ENCODE results near the gene ARMCX5. TPM values are rescaled to one million over a fixed set of nuclear protein-coding genes. Genes with fewer than 3 reads are reported as not detected.
A peak's percentile ranks its signal among the peaks of the same experiment; 100 is the strongest.

ARMCX5 gene
- total and polyA plus RNA-seq, 2 donors (not counting 1 experiment from before 2014, with no cell fraction given), result 13.9 to 22.8 TPM

DNA sequence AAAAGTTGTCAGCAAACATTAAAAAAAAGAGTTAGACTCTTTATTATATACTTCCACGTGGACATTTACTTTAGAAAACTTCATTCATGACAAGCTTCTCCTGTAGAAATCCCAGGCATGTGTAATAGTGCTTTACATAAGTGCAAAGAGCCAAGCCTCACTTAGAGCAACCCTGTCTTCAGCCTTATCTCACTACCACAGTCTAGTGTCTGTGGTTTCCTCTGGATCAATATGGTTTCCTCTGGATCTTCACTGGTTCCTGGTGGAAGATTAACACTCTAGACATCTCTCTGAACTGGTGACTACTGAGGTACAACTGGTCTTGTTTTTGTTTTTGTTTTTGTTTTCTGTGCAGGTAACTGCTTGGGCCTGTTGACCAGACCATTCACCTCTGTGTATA lies 18.4 kb upstream of the ARMCX5 start:
- Histone ChIP-seq H4K20me1 (ENCODE audit: control insufficient read depth, extremely low read depth, insufficient read depth, low read length) (no peaks in the 10 kb centered on the region), H3K9me3 (ENCODE audit: control insufficient read depth, insufficient read depth, low read depth, low read length) (no peaks in the 10 kb centered on the region), H3K9ac (ENCODE audit: insufficient read depth, low read length) (no peak overlapping the region)

GRCh38 chrX:102593367-102593766 lies 5.9 kb upstream of the ARMCX5 start:
- no peaks in the 10 kb centered on the region for H3K9me3 ChIP-seq (ENCODE audit: control insufficient read depth, insufficient read depth, low read depth, low read length)
- no peaks in the 10 kb centered on the region for H3K27me3 ChIP-seq (ENCODE audit: control insufficient read depth, insufficient read depth, low read length)
- H3K79me2 ChIP-seq (ENCODE audit: control insufficient read depth, insufficient read depth, low read length), result no peaks in the 10 kb centered on the region
- no peak for TF ChIP-seq EZH2 (IDR thresholded peaks at IDR 0.05; ENCODE audit: low read length, missing control alignments)
- TF ChIP-seq, protein P1, sequence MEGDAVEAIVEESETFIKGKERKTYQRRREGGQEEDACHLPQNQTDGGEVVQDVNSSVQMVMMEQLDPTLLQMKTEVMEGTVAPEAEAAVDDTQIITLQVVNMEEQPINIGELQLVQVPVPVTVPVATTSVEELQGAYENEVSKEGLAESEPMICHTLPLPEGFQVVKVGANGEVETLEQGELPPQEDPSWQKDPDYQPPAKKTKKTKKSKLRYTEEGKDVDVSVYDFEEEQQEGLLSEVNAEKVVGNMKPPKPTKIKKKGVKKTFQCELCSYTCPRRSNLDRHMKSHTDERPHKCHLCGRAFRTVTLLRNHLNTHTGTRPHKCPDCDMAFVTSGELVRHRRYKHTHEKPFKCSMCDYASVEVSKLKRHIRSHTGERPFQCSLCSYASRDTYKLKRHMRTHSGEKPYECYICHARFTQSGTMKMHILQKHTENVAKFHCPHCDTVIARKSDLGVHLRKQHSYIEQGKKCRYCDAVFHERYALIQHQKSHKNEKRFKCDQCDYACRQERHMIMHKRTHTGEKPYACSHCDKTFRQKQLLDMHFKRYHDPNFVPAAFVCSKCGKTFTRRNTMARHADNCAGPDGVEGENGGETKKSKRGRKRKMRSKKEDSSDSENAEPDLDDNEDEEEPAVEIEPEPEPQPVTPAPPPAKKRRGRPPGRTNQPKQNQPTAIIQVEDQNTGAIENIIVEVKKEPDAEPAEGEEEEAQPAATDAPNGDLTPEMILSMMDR (conservative IDR thresholded peaks at IDR 0.05 in 1 of 2, IDR thresholded peaks at IDR 0.05 in 1 of 2; ENCODE audit: low read depth in 1 of 2, low read length in 2 of 2), result no peak
- no peaks in the 10 kb centered on the region for H4K20me1 ChIP-seq (ENCODE audit: control insufficient read depth, extremely low read depth, insufficient read depth, low read length)
- H2AFZ ChIP-seq (ENCODE audit: low read length), result no peak overlapping the region
- H3K36me3 ChIP-seq (ENCODE audit: control insufficient read depth, insufficient read depth, low read length), result no peaks in the 10 kb centered on the region
- no peaks in the 10 kb centered on the region for H3K4me1 ChIP-seq (ENCODE audit: control insufficient read depth, extremely low read depth, insufficient read depth, low read length)
- no peak overlapping the region for H3K4me3 ChIP-seq (replicated peaks in 1 of 4; ENCODE audit: control extremely low read depth in 1 of 4, insufficient read depth in 1 of 4, low read depth in 3 of 4, low read length in 4 of 4)
- no peak for DNase-seq (ENCODE audit: low read depth in 2 of 2)
- no peak overlapping the region for H3K9ac ChIP-seq (ENCODE audit: insufficient read depth, low read length)
- no peak overlapping the region for H3K4me2 ChIP-seq (ENCODE audit: extremely low read depth, insufficient read depth, low read length)
- H3K27ac ChIP-seq (ENCODE audit: insufficient read depth, low read length), result no peak overlapping the region

More for the DNA sequence above, 18.4 kb upstream of the ARMCX5 start:
- no peak for TF ChIP-seq EZH2 (IDR thresholded peaks at IDR 0.05; ENCODE audit: low read length, missing control alignments)
- Histone ChIP-seq H3K4me1 (ENCODE audit: control insufficient read depth, extremely low read depth, insufficient read depth, low read length) (no peaks in the 10 kb centered on the region), H3K4me2 (ENCODE audit: extremely low read depth, insufficient read depth, low read length) (no peak overlapping the region), H3K36me3 (ENCODE audit: control insufficient read depth, insufficient read depth, low read length) (no peaks in the 10 kb centered on the region), H3K4me3 (replicated peaks in 1 of 4; ENCODE audit: control extremely low read depth in 1 of 4, insufficient read depth in 1 of 4, low read depth in 3 of 4, low read length in 4 of 4) (no peak overlapping the region), H2AFZ (ENCODE audit: low read length) (no peak overlapping the region), H3K27me3 (ENCODE audit: control insufficient read depth, insufficient read depth, low read length) (no peaks in the 10 kb centered on the region), H3K79me2 (ENCODE audit: control insufficient read depth, insufficient read depth, low read length) (no peaks in the 10 kb centered on the region), H3K27ac (ENCODE audit: insufficient read depth, low read length) (no peak overlapping the region)
- no peak for DNase-seq (ENCODE audit: low read depth in 2 of 2)

- peak overlapping the region; percentile 30 for H3K27ac ChIP-seq (ENCODE audit: insufficient read depth, low read length)
- H3K4me1 ChIP-seq (ENCODE audit: control insufficient read depth, extremely low read depth, insufficient read depth, low read length), result peaks cover 2% of the 10 kb centered on the region
- peak; percentile 48 to 54 for DNase-seq (ENCODE audit: low read depth in 2 of 2)
- peak overlapping the region; percentile 67 for H2AFZ ChIP-seq (ENCODE audit: low read length)
- no peaks in the 10 kb centered on the region for H3K27me3 ChIP-seq (ENCODE audit: control insufficient read depth, insufficient read depth, low read length)
- H3K4me2 ChIP-seq (ENCODE audit: extremely low read depth, insufficient read depth, low read length), result peak overlapping the region; percentile 44
- H3K9ac ChIP-seq (ENCODE audit: insufficient read depth, low read length), result peak overlapping the region; percentile 33
- H3K36me3 ChIP-seq (ENCODE audit: control insufficient read depth, insufficient read depth, low read length), result no peaks in the 10 kb centered on the region
- H3K9me3 ChIP-seq (ENCODE audit: control insufficient read depth, insufficient read depth, low read depth, low read length), result no peaks in the 10 kb centered on the region
- peaks cover 3% of the 10 kb centered on the region for H3K79me2 ChIP-seq (ENCODE audit: control insufficient read depth, insufficient read depth, low read length)
- H3K4me3 ChIP-seq (replicated peaks in 1 of 4; ENCODE audit: control extremely low read depth in 1 of 4, insufficient read depth in 1 of 4, low read depth in 3 of 4, low read length in 4 of 4), result peak overlapping the region; percentile 21 to 79 (median 68)
- no peaks in the 10 kb centered on the region for H4K20me1 ChIP-seq (ENCODE audit: control insufficient read depth, extremely low read depth, insufficient read depth, low read length)
- no peak for TF ChIP-seq EZH2 (IDR thresholded peaks at IDR 0.05; ENCODE audit: low read length, missing control alignments)
- TF ChIP-seq, protein P1 (conservative IDR thresholded peaks at IDR 0.05 in 1 of 2, IDR thresholded peaks at IDR 0.05 in 1 of 2; ENCODE audit: low read depth in 1 of 2, low read length in 2 of 2), result peak in 1 of 2 donors; percentile 31
Measured at GRCh38 chrX:102599951-102600579, 750 bp downstream of the ARMCX5 start.

All from fibroblast of lung (primary cell).